ENCODE results near the gene NUDT17.

NUDT17 gene

GRCh38 chr1:145849356-145850160 lies 4.1 kb downstream of the NUDT17 start:
- no peak for DNase-seq

GRCh38 chr1:145855426-145855948 lies 10.1 kb downstream of the NUDT17 start:
- no peak for DNase-seq

- DNase-seq = no peak
These were observed 11.7 kb downstream of the NUDT17 start for GRCh38 chr1:145857170-145857569.

- no peak for DNase-seq
These were observed 12.9 kb downstream of the NUDT17 start for GRCh38 chr1:145858238-145858900.

- DNase-seq = peak; percentile 85
These were observed 13.6 kb downstream of the NUDT17 start, which contains the start of gene PIAS3 for GRCh38 chr1:145858901-145859490. TSS of gene PIAS3 (minus strand) at chr1:145859081. CDS start at chr1:145858990, 91 bp downstream.

GRCh38 chr1:145859491-145860023 lies 14.1 kb downstream of the NUDT17 start:
- peak; percentile 43 for DNase-seq

- no peak for DNase-seq
These were observed 18.0 kb downstream of the NUDT17 start for GRCh38 chr1:145863282-145864018.

- no peak for DNase-seq
These were observed 22.8 kb downstream of the NUDT17 start for GRCh38 chr1:145868232-145868631.

- DNase-seq = no peak
These were observed 26.8 kb downstream of the NUDT17 start for GRCh38 chr1:145871994-145872924.

- DNase-seq = no peak
These were observed 29.2 kb downstream of the NUDT17 start for GRCh38 chr1:145874646-145875045.

- DNase-seq = no peak
These were observed 32.6 kb downstream of the NUDT17 start for GRCh38 chr1:145877923-145878486.

GRCh38 chr1:145878724-145879123 lies 33.3 kb downstream of the NUDT17 start:
- DNase-seq = no peak

- DNase-seq = peak; percentile 83
These were observed 34.3 kb downstream of the NUDT17 start for GRCh38 chr1:145879775-145880174.

- no peak for DNase-seq
These were observed 39.2 kb downstream of the NUDT17 start for GRCh38 chr1:145884675-145885074.

- DNase-seq = peak; percentile 76
These were observed 40.4 kb downstream of the NUDT17 start, which contains the start of gene ANKRD35 for GRCh38 chr1:145885738-145886287. TSS of gene ANKRD35 (minus strand) at chr1:145885866. CDS start at chr1:145885758, 108 bp downstream.

GRCh38 chr1:145886390-145886789 lies 41.0 kb downstream of the NUDT17 start:
- no peak for DNase-seq

GRCh38 chr1:145886816-145887215 lies 41.4 kb downstream of the NUDT17 start:
- DNase-seq = no peak

GRCh38 chr1:145887631-145888030 lies 42.2 kb downstream of the NUDT17 start:
- DNase-seq = no peak

- peak; percentile 62 for DNase-seq
These were observed 44.3 kb downstream of the NUDT17 start for GRCh38 chr1:145889722-145890121.

- DNase-seq = no peak
These were observed 45.7 kb downstream of the NUDT17 start for GRCh38 chr1:145891143-145891542.

Data from NCI-H1092 (cell line).